ENCODE results near the gene KIF4B.
"Not testable (repeated sequence)": the region's sequence is repeated elsewhere in the genome, so short reads cannot be mapped to it uniquely, and the experiment has no call there.

KIF4B gene

DNA sequence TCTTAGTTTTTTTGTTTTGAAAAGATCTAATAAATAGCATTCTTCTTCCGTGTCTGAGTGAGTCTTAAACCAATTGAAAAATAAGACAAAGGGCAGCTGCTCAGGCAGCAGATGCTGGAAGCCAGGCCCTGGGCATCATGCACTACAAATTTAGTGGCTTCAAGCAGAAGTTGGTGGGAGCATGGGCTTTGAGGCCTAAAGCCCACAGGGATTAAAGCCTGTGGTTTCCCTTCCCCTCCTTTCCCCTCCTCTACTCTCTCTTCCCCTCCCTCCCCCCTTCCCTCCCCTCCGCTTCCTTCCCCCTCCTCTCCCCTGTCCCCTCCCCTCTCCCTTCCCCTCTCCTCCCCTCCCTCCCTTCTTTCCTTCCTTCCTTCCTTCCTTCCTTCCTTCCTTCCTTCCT lies 20.1 kb upstream of the KIF4B start:
- Histone ChIP-seq H3K27me3 (ENCODE audit: insufficient read depth, insufficient read length) (no peaks in the 10 kb centered on the region), H3K4me1 (ENCODE audit: insufficient read depth, insufficient read length) (no peaks in the 10 kb centered on the region), H3K9me3 (ENCODE audit: insufficient read depth, low read length) (no peaks in the 10 kb centered on the region), H3K9ac (ENCODE audit: insufficient read length, low read depth) (no peak overlapping the region), H3K4me3 (ENCODE audit: insufficient read length, low read depth) (no peak overlapping the region), H3K36me3 (ENCODE audit: insufficient read depth, insufficient read length, low read length) (no peaks in the 10 kb centered on the region)
- no peak for DNase-seq (ENCODE audit: low read depth, low spot score)
- no peak for TF ChIP-seq ZNF274 (IDR thresholded peaks at IDR 0.05; ENCODE audit: low read depth, low read length)
- TF ChIP-seq SUZ12 (IDR thresholded peaks at IDR 0.05; ENCODE audit: extremely low read depth, insufficient read depth, insufficient read length): no peak
- no peak for TF ChIP-seq YY1 (IDR thresholded peaks at IDR 0.05; ENCODE audit: insufficient read depth, insufficient read length)

DNA sequence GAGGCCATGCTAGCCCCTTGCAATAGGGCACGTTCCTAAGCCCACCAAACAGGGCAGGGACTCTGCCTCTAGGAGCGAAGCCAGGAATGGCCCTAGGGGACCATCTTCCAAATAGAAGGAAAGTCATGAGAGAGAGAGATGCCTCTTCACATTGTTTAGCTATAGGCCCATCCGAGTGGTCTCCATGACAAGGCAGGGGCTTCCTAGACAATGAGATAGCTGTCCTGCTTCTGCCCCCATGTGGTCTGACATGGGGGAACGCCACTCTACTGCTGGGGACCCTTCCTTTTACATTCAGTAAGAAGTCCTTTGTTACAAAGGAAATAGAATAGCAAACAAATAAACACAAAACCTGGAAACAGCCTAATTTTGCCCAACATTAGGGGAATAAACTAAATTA lies 17.9 kb upstream of the KIF4B start:
- TF ChIP-seq ZNF274 (IDR thresholded peaks at IDR 0.05; ENCODE audit: low read depth, low read length) (no peak), YY1 (IDR thresholded peaks at IDR 0.05; ENCODE audit: insufficient read depth, insufficient read length) (no peak), SUZ12 (IDR thresholded peaks at IDR 0.05; ENCODE audit: extremely low read depth, insufficient read depth, insufficient read length) (no peak)
- DNase-seq (ENCODE audit: low read depth, low spot score): no peak

DNA sequence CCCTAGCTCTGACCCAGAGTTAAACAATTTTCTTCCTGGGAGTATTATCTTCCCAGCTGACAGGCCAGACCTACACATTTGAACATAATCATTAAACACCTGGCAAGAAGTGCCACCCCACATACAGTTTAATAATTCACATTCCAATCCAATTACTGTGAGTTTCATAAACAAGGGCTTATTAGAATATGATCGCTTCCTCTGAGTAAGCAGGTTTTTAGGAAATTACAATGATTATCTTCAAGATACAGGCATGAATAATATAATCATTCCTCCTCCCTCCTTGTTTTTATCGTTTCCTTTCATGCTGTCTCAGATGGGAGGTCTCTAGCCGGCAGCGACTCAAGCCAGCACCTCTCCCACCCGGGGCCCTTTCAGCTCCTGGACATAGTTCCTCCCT lies 15.8 kb upstream of the KIF4B start:
- H3K4me3 ChIP-seq (ENCODE audit: insufficient read length, low read depth): no peak overlapping the region
- no peaks in the 10 kb centered on the region for H3K36me3 ChIP-seq (ENCODE audit: insufficient read depth, insufficient read length, low read length)
- TF ChIP-seq YY1 (IDR thresholded peaks at IDR 0.05; ENCODE audit: insufficient read depth, insufficient read length) (no peak), ZNF274 (IDR thresholded peaks at IDR 0.05; ENCODE audit: low read depth, low read length) (no peak), SUZ12 (IDR thresholded peaks at IDR 0.05; ENCODE audit: extremely low read depth, insufficient read depth, insufficient read length) (no peak)
- H3K4me1 ChIP-seq (ENCODE audit: insufficient read depth, insufficient read length): no peaks in the 10 kb centered on the region
- no peaks in the 10 kb centered on the region for H3K27me3 ChIP-seq (ENCODE audit: insufficient read depth, insufficient read length)
- no peaks in the 10 kb centered on the region for H3K9me3 ChIP-seq (ENCODE audit: insufficient read depth, low read length)
- H3K9ac ChIP-seq (ENCODE audit: insufficient read length, low read depth): no peak overlapping the region
- DNase-seq (ENCODE audit: low read depth, low spot score): no peak

More for the DNA sequence above, 17.9 kb upstream of the KIF4B start:
- Histone ChIP-seq H3K4me1 (ENCODE audit: insufficient read depth, insufficient read length) (no peaks in the 10 kb centered on the region), H3K27me3 (ENCODE audit: insufficient read depth, insufficient read length) (no peaks in the 10 kb centered on the region), H3K9me3 (ENCODE audit: insufficient read depth, low read length) (no peaks in the 10 kb centered on the region), H3K9ac (ENCODE audit: insufficient read length, low read depth) (no peak overlapping the region), H3K36me3 (ENCODE audit: insufficient read depth, insufficient read length, low read length) (no peaks in the 10 kb centered on the region), H3K4me3 (ENCODE audit: insufficient read length, low read depth) (no peak overlapping the region)

DNA sequence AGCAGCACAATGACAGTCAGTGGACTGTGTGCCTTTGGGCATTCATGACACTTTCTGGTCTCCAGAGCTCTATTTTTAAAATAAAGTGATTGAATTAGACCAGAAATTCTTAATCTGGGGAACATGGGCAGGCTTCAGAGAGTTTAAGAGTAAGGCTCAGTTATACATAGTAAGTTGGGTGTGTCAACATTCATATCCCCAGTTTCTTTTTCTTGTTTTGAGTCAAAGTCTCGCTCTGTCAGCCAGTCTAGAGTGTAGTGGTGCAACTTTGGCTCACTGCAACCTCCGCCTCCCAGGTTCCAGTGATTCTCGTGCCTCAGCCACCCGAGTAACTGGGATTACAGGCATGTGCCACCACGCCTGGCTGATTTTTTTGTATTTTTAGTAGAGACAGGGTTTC lies 13.7 kb upstream of the KIF4B start:
- no peak for DNase-seq (ENCODE audit: low read depth, low spot score)
- Histone ChIP-seq H3K9me3 (ENCODE audit: insufficient read depth, low read length) (no peaks in the 10 kb centered on the region), H3K36me3 (ENCODE audit: insufficient read depth, insufficient read length, low read length) (no peaks in the 10 kb centered on the region), H3K9ac (ENCODE audit: insufficient read length, low read depth) (no peak overlapping the region), H3K27me3 (ENCODE audit: insufficient read depth, insufficient read length) (no peaks in the 10 kb centered on the region), H3K4me1 (ENCODE audit: insufficient read depth, insufficient read length) (no peaks in the 10 kb centered on the region), H3K4me3 (ENCODE audit: insufficient read length, low read depth) (no peak overlapping the region)
- TF ChIP-seq SUZ12 (IDR thresholded peaks at IDR 0.05; ENCODE audit: extremely low read depth, insufficient read depth, insufficient read length): no peak

DNA sequence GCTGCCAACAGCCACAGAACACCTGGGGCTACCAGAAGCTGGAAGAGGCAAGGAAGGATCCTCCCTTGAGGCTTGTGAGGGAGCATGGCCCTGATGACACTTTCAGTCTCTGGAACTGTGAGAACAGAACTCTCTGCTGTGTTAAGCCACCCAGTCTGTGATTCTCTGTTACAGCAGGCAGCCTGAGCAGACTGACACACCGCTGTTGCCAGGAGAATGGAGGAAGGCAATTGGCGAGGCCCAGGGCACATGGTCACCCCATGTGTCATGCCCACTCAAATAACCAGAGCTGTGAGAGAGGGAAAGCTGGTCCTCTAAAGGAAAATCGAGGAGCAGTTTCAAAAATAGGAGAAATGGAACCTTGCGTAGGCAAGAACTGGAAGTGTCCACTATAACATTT lies 12.0 kb upstream of the KIF4B start:
- Histone ChIP-seq H3K36me3 (ENCODE audit: insufficient read depth, insufficient read length, low read length) (no peaks in the 10 kb centered on the region), H3K27me3 (ENCODE audit: insufficient read depth, insufficient read length) (no peaks in the 10 kb centered on the region), H3K4me3 (ENCODE audit: insufficient read length, low read depth) (no peak overlapping the region), H3K4me1 (ENCODE audit: insufficient read depth, insufficient read length) (no peaks in the 10 kb centered on the region), H3K9ac (ENCODE audit: insufficient read length, low read depth) (no peak overlapping the region), H3K9me3 (ENCODE audit: insufficient read depth, low read length) (no peaks in the 10 kb centered on the region)
- no peak for DNase-seq (ENCODE audit: low read depth, low spot score)
- TF ChIP-seq SUZ12 (IDR thresholded peaks at IDR 0.05; ENCODE audit: extremely low read depth, insufficient read depth, insufficient read length) (no peak), ZNF274 (IDR thresholded peaks at IDR 0.05; ENCODE audit: low read depth, low read length) (no peak), YY1 (IDR thresholded peaks at IDR 0.05; ENCODE audit: insufficient read depth, insufficient read length) (no peak)

DNA sequence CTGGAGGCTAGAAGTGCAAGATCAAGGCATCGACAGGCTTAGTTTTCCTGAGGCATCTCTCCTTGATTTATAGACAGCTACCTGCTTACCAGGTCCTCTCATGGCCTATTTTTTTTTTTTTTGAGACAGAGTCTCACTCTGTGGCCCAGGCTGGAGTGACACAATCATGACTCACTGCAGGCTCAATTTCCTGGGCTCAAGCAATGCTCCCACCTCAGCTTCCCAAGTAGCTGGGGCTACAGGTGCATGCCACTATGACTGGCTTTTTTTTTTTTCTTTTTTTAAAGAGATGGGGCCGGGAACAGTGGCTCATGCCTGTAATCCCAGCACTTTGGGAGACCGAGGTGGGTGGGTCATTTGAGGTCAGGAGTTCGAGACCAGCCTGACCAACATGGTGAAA lies 10.8 kb upstream of the KIF4B start:
- not testable (repeated sequence) for H3K9me3 ChIP-seq (ENCODE audit: insufficient read depth, low read length); H3K36me3 ChIP-seq (ENCODE audit: insufficient read depth, insufficient read length, low read length); H3K4me1 ChIP-seq (ENCODE audit: insufficient read depth, insufficient read length); H3K4me3 ChIP-seq (ENCODE audit: insufficient read length, low read depth); DNase-seq (ENCODE audit: low read depth, low spot score); H3K9ac ChIP-seq (ENCODE audit: insufficient read length, low read depth); H3K27me3 ChIP-seq (ENCODE audit: insufficient read depth, insufficient read length)

DNA sequence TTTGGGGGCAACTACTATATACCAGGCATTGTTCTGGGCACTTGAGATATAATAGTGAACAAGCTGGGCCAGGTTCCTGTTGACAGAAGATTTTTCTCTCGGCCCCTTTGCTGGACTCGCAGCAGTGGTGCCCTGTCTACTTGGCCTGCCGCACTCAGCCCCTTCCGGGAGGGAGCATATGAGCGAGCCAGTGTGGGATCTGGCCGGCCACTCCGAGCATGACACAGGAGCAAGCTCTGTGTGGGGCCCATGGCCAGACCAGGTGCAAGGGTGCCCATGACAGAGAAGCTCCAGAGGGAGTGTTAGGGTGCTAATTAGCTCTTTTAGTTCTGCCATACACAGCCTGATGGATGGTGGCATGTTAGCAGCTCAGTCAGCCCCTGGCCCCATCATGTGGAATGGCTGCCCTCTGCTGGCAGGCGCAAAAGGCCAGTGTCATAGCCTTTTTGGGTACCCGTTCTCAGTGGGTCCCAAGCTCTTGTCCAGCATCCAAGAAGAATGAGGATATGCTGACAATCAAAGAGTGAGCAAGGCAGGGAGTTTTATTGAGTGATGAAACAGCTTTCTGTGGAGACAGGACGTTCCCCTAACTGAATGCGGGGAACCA lies 9.3 kb upstream of the KIF4B start:
- Histone ChIP-seq H3K9me3 (ENCODE audit: insufficient read depth, low read length) (no peaks in the 10 kb centered on the region), H3K36me3 (ENCODE audit: insufficient read depth, insufficient read length, low read length) (no peaks in the 10 kb centered on the region), H3K27me3 (ENCODE audit: insufficient read depth, insufficient read length) (no peaks in the 10 kb centered on the region), H3K9ac (ENCODE audit: insufficient read length, low read depth) (no peak overlapping the region), H3K4me3 (ENCODE audit: insufficient read length, low read depth) (no peak overlapping the region), H3K4me1 (ENCODE audit: insufficient read depth, insufficient read length) (no peaks in the 10 kb centered on the region)
- no peak for DNase-seq (ENCODE audit: low read depth, low spot score)
- TF ChIP-seq YY1 (IDR thresholded peaks at IDR 0.05; ENCODE audit: insufficient read depth, insufficient read length): no peak
- no peak for TF ChIP-seq SUZ12 (IDR thresholded peaks at IDR 0.05; ENCODE audit: extremely low read depth, insufficient read depth, insufficient read length)

DNA sequence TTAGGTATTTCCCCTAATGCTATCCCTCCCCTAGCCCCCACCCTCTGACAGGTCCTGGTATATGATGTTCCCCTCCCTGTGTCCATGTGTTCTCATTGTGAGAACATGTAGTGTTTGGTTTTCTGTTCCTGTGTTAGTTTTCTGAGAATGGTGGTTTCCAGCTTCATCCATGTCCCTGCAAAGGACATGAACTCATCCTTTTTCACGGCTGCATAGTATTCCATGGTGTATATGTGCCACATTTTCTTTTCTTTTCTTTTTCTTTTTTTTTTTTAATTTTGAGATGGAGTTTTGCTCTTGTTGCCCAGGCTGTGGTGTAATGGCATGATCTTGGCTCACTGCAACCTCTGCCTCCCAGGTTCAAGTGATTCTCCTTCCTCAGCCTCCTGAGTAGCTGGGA lies 7.3 kb upstream of the KIF4B start:
- DNase-seq (ENCODE audit: low read depth, low spot score); H3K36me3 ChIP-seq (ENCODE audit: insufficient read depth, insufficient read length, low read length): not testable (repeated sequence)

More for the DNA sequence above, 7.3 kb upstream of the KIF4B start:
- H3K9ac ChIP-seq (ENCODE audit: insufficient read length, low read depth); H3K4me3 ChIP-seq (ENCODE audit: insufficient read length, low read depth); H3K27me3 ChIP-seq (ENCODE audit: insufficient read depth, insufficient read length); H3K4me1 ChIP-seq (ENCODE audit: insufficient read depth, insufficient read length); H3K9me3 ChIP-seq (ENCODE audit: insufficient read depth, low read length): not testable (repeated sequence)

All from NT2/D1 (cell line).